Measurements from ENCODE around the gene STUM. TPM values are rescaled to one million over a fixed set of nuclear protein-coding genes. Genes with fewer than 3 reads are reported as not detected.

Gene STUM
- total and polyA plus RNA-seq, 10 of the 15 experiments (the other 5 are each of a cell fraction or from before 2014, with no cell fraction given): under 0.01 to 0.15 (median 0.09) TPM; not detected in 5

DNA sequence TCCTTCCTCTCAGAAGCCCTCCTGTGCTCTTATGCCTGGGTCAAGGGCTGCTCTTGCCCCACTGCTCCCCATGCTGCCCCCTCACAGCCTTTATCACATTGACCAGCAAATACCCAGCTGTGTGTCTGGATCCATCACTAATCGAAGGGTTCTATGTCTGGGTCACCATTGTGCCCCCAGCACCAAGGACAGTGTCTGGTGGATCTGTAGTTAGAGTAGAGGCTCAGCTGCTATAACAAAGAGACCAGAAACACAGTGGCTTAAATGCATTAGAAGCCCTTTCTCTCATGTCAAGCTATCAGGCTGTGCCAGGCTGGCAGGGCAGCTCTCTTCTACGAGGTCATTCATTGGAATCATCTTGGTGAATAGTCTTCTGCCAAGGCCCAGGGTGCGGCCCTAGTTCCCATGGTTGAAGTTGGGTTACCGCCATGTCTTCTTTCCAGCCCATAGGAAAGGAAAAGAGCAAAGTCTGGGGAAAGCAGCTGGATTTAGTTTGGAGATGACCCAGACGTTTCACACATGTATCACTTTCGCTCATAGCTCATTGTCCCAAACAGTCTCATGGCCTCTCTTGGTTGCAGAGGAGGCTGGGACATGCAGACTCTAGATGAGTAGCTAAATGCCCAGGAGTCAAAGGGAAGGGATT lies 32.2 kb downstream of the STUM start:
- Histone ChIP-seq H3K9ac (ENCODE audit: control insufficient read depth, insufficient read depth, low read length) (no peak overlapping the region), H3K79me2 (ENCODE audit: control insufficient read depth, insufficient read depth, low read length) (no peaks in the 10 kb centered on the region), H3K27me3 (replicated peaks in 1 of 2; ENCODE audit: control insufficient read depth in 2 of 2, insufficient read depth in 2 of 2, low read length in 1 of 2) (0 out of 4 replicates have a peak, but pooled peaks cover 0 to 2% of the 10 kb centered on the region in 2 experiments), H4K20me1 (ENCODE audit: control insufficient read depth, insufficient read depth) (no peaks in the 10 kb centered on the region), H3K9me3 (replicated peaks; ENCODE audit: control insufficient read depth, insufficient read depth, low read length) (no peaks in the 10 kb centered on the region), H3K36me3 (ENCODE audit: control insufficient read depth in 2 of 2, insufficient read depth in 2 of 2, low read length in 1 of 2) (no peaks in the 10 kb centered on the region), H2AFZ (ENCODE audit: control insufficient read depth, low read depth, low read length) (no peak overlapping the region), H3K4me3 (no peak overlapping the region), H3K27ac (ENCODE audit: control insufficient read depth, insufficient read depth) (no peak overlapping the region), H3K4me2 (ENCODE audit: control insufficient read depth, insufficient read depth) (no peak overlapping the region), H3K4me1 (ENCODE audit: control insufficient read depth, insufficient read depth, low read length) (no peaks in the 10 kb centered on the region)
- BruUV-seq (replicated peaks): no TSS peak
- POLR2A ChIA-PET: no interaction called here
- no peak for FAIRE-seq
- DNase-seq (ENCODE audit: low read depth, low spot score): no peak
- RAD21 ChIA-PET (ENCODE audit: unreplicated experiment): no interaction called here
- 3% methylated on average over 6 of the region's 6 CpGs for WGBS (ENCODE audit: insufficient coverage, insufficient replicate concordance, low lambda C conversion rate, missing lambda C conversion rate)
- intact Hi-C loops (cut with micrococcal nuclease; ENCODE audit: unreplicated experiment) (no loop called here), in situ Hi-C loops (cut with MboI) (no loop called here)
- TF ChIP-seq REST (IDR thresholded peaks at IDR 0.05; ENCODE audit: low read depth, low read length) (peak; percentile 37; the same call in 1 of the 2 replicates), BHLHE40 (IDR thresholded peaks at IDR 0.05; ENCODE audit: borderline replicate concordance in 1 of 2, low read depth in 2 of 2, low read length in 1 of 2) (no peak)
- CTCF ChIA-PET: interaction anchor here (1.4 kb wide), 1 partner anchor 33 kb away, joined by 5 read pairs; no protein-coding TSS in a partner anchor
- SMC1A ChIA-PET (ENCODE audit: uncharacterized antibody, unreplicated experiment): interaction anchor here (0.7 to 0.9 kb wide), 2 partner anchors 10 to 25 kb away, joined by 3 to 4 read pairs; no protein-coding TSS in a partner anchor
- ATAC-seq: no peak
